Measurements from ENCODE around the gene AS3MT. TPM values are rescaled to one million over a fixed set of nuclear protein-coding genes. Genes with fewer than 3 reads are reported as not detected.

The AS3MT gene
- total RNA-seq, 1 experiment from 2014 or later, result 9.3 TPM

DNA sequence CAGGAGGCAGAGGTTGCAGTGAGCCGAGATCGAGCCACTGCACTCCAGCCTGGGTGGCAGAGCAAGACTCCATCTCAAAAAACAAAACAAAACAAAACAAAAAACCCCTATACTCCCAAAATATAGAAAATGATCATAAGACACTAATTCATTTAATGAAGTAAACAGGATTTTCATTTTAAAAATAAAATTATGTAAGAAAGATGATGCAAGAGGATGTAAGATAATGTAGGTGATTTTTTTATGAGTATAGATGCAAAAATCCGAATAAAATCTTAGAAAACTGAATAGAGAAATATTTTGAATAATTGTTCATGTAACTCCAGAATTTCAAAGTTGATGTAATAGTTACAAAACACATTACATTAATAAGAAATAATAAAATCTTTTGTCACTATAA, 3.6 kb upstream of the AS3MT start:
- no peak for DNase-seq (ENCODE audit: low spot score)
- ChIA-PET CTCF (no interaction called here), POLR2A (no interaction called here)
- no peak for ATAC-seq
- TF ChIP-seq ZNF671 (CRISPR knock-in tag; IDR thresholded peaks at IDR 0.05), result no peak
- no peak for TF ChIP-seq ZNF219 (CRISPR knock-in tag; IDR thresholded peaks at IDR 0.05; ENCODE audit: borderline replicate concordance)
- no peak for TF ChIP-seq ZNF232 (CRISPR knock-in tag; IDR thresholded peaks at IDR 0.05)
- TF ChIP-seq, protein P1, sequence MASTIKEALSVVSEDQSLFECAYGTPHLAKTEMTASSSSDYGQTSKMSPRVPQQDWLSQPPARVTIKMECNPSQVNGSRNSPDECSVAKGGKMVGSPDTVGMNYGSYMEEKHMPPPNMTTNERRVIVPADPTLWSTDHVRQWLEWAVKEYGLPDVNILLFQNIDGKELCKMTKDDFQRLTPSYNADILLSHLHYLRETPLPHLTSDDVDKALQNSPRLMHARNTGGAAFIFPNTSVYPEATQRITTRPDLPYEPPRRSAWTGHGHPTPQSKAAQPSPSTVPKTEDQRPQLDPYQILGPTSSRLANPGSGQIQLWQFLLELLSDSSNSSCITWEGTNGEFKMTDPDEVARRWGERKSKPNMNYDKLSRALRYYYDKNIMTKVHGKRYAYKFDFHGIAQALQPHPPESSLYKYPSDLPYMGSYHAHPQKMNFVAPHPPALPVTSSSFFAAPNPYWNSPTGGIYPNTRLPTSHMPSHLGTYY (CRISPR knock-in tag; IDR thresholded peaks at IDR 0.05), result no peak
- TF ChIP-seq ATF1 (CRISPR knock-in tag; IDR thresholded peaks at IDR 0.05), result no peak
- no peak for TF ChIP-seq USF2 (CRISPR knock-in tag; IDR thresholded peaks at IDR 0.05)
- TF ChIP-seq MYBL2 (CRISPR knock-in tag; IDR thresholded peaks at IDR 0.05), result no peak
- TF ChIP-seq EMX1 (CRISPR knock-in tag; IDR thresholded peaks at IDR 0.05), result no peak
- TF ChIP-seq CDX4 (CRISPR knock-in tag; IDR thresholded peaks at IDR 0.05; ENCODE audit: borderline replicate concordance), result no peak
- peaks cover 13% of the 10 kb centered on the region for H3K4me1 Mint-ChIP-seq
- H3K27me3 Mint-ChIP-seq (ENCODE audit: low read depth), result peaks cover 8% of the 10 kb centered on the region
- H3K36me3 Mint-ChIP-seq, result no peaks in the 10 kb centered on the region
- no peak overlapping the region for H3K4me3 Mint-ChIP-seq
- H3K27ac Mint-ChIP-seq, result no peak overlapping the region
- H3K9me3 Mint-ChIP-seq, result no peaks in the 10 kb centered on the region

DNA sequence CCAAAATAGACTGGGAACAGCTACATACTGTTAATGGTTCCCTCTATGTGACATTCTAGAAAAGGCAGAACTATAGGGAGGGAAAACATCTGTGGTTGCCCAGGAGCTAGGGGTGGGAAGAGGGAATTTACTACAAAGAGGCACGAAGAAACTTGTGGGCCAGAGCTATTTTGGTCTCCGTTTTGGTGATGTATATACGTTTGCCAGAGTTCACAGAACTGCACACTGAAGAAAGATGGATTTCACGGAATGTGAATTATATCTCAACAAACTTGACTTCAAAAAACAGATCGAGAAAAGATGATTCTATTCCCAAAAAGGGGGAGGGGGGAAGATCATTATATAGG, 386 bp upstream of the AS3MT start:
- ChIA-PET POLR2A (interaction anchor here (1.0 to 1.8 kb wide), 3 partner anchors 9 to 33 kb away, joined by 3 to 8 read pairs (median 4); partner anchors contain the start of gene BORCS7), CTCF (interaction anchor here (0.5 to 2.0 kb wide), 10 partner anchors 22 to 489 kb away, joined by 3 to 12 read pairs (median 4); partner anchors contain the start of genes ARL3 and CNNM2)
- Mint-ChIP-seq H3K27ac (no peak overlapping the region), H3K4me1 (peaks cover 16% of the 10 kb centered on the region), H3K27me3 (ENCODE audit: low read depth) (peaks cover 12% of the 10 kb centered on the region), H3K36me3 (no peaks in the 10 kb centered on the region), H3K4me3 (peak overlapping the region; percentile 83), H3K9me3 (no peaks in the 10 kb centered on the region)
- ATAC-seq, result no peak
- TF ChIP-seq NR1H2 (CRISPR knock-in tag; IDR thresholded peaks at IDR 0.05) (no peak), RELA (CRISPR knock-in tag; IDR thresholded peaks at IDR 0.05; ENCODE audit: borderline replicate concordance) (no peak), CTCF (IDR thresholded peaks at IDR 0.05) (no peak), SMAD4 (CRISPR knock-in tag; IDR thresholded peaks at IDR 0.05) (no peak), GABPB1 (CRISPR knock-in tag; IDR thresholded peaks at IDR 0.05) (no peak)
- TF ChIP-seq, protein P2, sequence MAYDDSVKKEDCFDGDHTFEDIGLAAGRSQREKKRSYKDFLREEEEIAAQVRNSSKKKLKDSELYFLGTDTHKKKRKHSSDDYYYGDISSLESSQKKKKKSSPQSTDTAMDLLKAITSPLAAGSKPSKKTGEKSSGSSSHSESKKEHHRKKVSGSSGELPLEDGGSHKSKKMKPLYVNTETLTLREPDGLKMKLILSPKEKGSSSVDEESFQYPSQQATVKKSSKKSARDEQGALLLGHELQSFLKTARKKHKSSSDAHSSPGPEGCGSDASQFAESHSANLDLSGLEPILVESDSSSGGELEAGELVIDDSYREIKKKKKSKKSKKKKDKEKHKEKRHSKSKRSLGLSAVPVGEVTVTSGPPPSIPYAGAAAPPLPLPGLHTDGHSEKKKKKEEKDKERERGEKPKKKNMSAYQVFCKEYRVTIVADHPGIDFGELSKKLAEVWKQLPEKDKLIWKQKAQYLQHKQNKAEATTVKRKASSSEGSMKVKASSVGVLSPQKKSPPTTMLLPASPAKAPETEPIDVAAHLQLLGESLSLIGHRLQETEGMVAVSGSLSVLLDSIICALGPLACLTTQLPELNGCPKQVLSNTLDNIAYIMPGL (CRISPR knock-in tag; IDR thresholded peaks at IDR 0.05), result no peak
- DNase-seq (ENCODE audit: low spot score), result no peak

DNA sequence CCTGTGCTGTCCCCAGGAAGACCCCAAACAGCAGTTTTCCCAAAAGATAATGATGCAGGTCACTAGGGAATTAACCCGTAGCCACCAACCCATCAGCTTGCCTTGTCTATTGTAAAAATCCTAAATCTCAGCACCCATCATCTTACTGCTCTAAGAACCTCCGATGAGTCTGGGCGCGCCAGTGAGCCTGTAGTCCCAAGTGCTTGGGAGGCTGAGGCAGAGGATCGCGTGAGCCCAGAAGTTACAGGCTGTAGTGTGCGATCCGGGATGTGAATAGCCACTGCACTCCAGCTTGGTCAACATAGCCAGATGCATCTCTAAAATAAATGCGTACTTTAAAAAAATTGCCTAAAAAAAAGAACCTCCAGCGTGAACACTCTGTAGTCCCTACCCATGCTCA, 951 bp downstream of the AS3MT start:
- ATAC-seq (no peak), DNase-seq (ENCODE audit: low spot score) (no peak)
- CTCF ChIA-PET, result interaction anchor here (0.8 to 2.0 kb wide), 7 partner anchors 31 to 860 kb away, joined by 3 to 12 read pairs (median 4); partner anchors contain the start of genes ARL3 and CNNM2
- POLR2A ChIA-PET, result interaction anchor here (1.8 kb wide), 1 partner anchor 16 kb away, joined by 8 read pairs; the partner anchor contains the start of gene BORCS7
- Mint-ChIP-seq H3K27ac (0 out of 2 replicates have a peak overlapping the region, but pooled peaks have one; percentile 19), H3K4me3 (peak overlapping the region; percentile 96), H3K4me1 (peaks cover 16% of the 10 kb centered on the region), H3K27me3 (ENCODE audit: low read depth) (peaks cover 12% of the 10 kb centered on the region), H3K9me3 (no peaks in the 10 kb centered on the region), H3K36me3 (no peaks in the 10 kb centered on the region)
- no peak for TF ChIP-seq FOXK1 (CRISPR knock-in tag; IDR thresholded peaks at IDR 0.05)
- no peak for TF ChIP-seq ZNF219 (CRISPR knock-in tag; IDR thresholded peaks at IDR 0.05; ENCODE audit: borderline replicate concordance)
- no peak for TF ChIP-seq ZNF416 (CRISPR knock-in tag; IDR thresholded peaks at IDR 0.05)
- no peak for TF ChIP-seq RELA (CRISPR knock-in tag; IDR thresholded peaks at IDR 0.05; ENCODE audit: borderline replicate concordance)
- TF ChIP-seq JUN (CRISPR knock-in tag; IDR thresholded peaks at IDR 0.05), result no peak
- TF ChIP-seq ZNF281 (CRISPR knock-in tag; IDR thresholded peaks at IDR 0.05), result no peak
- TF ChIP-seq, protein P3, sequence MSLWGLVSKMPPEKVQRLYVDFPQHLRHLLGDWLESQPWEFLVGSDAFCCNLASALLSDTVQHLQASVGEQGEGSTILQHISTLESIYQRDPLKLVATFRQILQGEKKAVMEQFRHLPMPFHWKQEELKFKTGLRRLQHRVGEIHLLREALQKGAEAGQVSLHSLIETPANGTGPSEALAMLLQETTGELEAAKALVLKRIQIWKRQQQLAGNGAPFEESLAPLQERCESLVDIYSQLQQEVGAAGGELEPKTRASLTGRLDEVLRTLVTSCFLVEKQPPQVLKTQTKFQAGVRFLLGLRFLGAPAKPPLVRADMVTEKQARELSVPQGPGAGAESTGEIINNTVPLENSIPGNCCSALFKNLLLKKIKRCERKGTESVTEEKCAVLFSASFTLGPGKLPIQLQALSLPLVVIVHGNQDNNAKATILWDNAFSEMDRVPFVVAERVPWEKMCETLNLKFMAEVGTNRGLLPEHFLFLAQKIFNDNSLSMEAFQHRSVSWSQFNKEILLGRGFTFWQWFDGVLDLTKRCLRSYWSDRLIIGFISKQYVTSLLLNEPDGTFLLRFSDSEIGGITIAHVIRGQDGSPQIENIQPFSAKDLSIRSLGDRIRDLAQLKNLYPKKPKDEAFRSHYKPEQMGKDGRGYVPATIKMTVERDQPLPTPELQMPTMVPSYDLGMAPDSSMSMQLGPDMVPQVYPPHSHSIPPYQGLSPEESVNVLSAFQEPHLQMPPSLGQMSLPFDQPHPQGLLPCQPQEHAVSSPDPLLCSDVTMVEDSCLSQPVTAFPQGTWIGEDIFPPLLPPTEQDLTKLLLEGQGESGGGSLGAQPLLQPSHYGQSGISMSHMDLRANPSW (CRISPR knock-in tag; conservative IDR thresholded peaks at IDR 0.05; ENCODE audit: low read depth), result no peak
- no peak for TF ChIP-seq IRF2 (CRISPR knock-in tag; IDR thresholded peaks at IDR 0.05; ENCODE audit: borderline replicate concordance, low read depth)

Measured in WTC11 (cell line).